Measurements from ENCODE around the gene DUSP18. TPM values are rescaled to one million over a fixed set of nuclear protein-coding genes. Genes with fewer than 3 reads are reported as not detected.

DUSP18 gene
- total RNA-seq, 3 donors from 2014 or later, result 5.9 to 12.0 (median 8.0) TPM

DNA sequence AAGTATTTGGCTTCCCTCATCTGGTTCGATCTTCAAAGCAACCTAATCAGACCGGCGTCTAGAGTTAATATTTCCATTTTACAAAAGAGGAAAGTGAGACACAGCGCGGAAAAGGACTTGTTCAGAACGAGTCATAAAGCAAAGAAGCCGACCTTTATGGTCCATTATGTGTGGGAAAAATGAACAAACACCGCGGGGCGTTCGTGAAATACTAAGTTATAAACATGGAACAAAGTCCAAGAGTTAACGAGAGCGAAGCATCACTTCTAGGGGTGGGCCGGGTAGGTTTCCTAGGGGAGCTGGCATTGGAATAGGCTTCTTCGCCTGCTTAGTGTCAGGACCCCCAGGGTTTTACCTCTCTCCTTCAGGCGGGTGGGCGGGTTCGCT lies 575 bp downstream of the DUSP18 start:
- Histone ChIP-seq H3K27me3 (no peaks in the 10 kb centered on the region), H3K9me3 (no peaks in the 10 kb centered on the region), H3K36me3 (no peaks in the 10 kb centered on the region), H3K4me3 (peak overlapping the region; percentile 78 to 95 (median 84)), H3K27ac (peak overlapping the region in 1 of 2 donors; percentile 79), H3K4me1 (no peaks in the 10 kb centered on the region)
- intact Hi-C loops (cut with DNase I; ENCODE audit: low total_unique reads), result no loop called here
- DNase-seq (ENCODE audit: low spot score in 2 of 2), result no peak
- TF ChIP-seq, protein P1, sequence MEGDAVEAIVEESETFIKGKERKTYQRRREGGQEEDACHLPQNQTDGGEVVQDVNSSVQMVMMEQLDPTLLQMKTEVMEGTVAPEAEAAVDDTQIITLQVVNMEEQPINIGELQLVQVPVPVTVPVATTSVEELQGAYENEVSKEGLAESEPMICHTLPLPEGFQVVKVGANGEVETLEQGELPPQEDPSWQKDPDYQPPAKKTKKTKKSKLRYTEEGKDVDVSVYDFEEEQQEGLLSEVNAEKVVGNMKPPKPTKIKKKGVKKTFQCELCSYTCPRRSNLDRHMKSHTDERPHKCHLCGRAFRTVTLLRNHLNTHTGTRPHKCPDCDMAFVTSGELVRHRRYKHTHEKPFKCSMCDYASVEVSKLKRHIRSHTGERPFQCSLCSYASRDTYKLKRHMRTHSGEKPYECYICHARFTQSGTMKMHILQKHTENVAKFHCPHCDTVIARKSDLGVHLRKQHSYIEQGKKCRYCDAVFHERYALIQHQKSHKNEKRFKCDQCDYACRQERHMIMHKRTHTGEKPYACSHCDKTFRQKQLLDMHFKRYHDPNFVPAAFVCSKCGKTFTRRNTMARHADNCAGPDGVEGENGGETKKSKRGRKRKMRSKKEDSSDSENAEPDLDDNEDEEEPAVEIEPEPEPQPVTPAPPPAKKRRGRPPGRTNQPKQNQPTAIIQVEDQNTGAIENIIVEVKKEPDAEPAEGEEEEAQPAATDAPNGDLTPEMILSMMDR (IDR thresholded peaks at IDR 0.05), result no peak
- TF ChIP-seq POLR2A (IDR thresholded peaks at IDR 0.05), result no peak

DNA sequence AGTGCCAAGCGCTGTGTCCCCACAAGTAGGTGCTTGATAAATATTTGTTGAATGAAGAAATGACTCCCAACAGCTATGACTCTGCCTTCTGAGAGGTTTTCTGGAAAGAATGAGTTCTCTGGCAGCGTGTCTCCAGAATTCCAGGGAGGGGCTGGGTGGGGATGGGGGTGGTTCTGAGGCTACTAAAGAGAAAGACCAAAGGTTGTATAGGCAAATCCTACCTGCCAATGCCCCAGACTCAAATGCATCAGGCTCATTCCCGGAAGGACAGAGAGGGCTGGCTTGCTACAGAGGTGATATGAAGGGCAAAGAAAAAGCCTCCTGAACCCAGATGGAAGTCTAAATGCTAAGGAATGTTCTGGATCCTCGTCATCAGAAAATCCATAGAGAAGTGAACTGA lies 1.9 kb downstream of the DUSP18 start:
- Histone ChIP-seq H3K4me3 (no peak overlapping the region), H3K27me3 (no peaks in the 10 kb centered on the region), H3K36me3 (no peaks in the 10 kb centered on the region), H3K9me3 (no peaks in the 10 kb centered on the region), H3K4me1 (no peaks in the 10 kb centered on the region), H3K27ac (no peak overlapping the region)
- DNase-seq (ENCODE audit: low spot score in 2 of 2), result no peak
- intact Hi-C loops (cut with DNase I; ENCODE audit: low total_unique reads), result no loop called here
- TF ChIP-seq POLR2A (IDR thresholded peaks at IDR 0.05) (no peak), POLR2AphosphoS5 (IDR thresholded peaks at IDR 0.05) (no peak)
- TF ChIP-seq, protein P1 (IDR thresholded peaks at IDR 0.05), result no peak

DNA sequence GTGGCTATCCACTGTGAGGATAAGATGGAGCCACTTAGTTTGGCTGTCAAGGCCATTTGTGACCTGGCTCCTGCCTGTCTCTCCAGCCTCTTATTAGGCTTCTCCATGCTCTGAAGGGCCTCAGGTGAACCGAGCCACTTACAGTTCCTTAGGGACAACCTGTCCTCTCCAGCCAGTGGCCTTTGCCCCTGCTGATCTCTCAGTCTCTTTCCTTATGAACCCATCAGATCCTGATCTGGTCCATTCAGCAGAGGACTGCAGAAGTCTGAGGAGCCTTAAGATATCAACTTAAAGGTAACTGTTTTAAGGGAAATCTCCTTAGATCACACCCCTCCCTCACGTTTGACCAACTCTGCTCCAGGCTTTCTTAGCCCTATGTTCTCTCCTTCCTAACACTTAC lies 2.4 kb downstream of the DUSP18 start:
- TF ChIP-seq POLR2A (IDR thresholded peaks at IDR 0.05) (no peak), POLR2AphosphoS5 (IDR thresholded peaks at IDR 0.05) (no peak)
- TF ChIP-seq, protein P1 (IDR thresholded peaks at IDR 0.05), result no peak
- Histone ChIP-seq H3K4me3 (no peak overlapping the region), H3K9me3 (no peaks in the 10 kb centered on the region), H3K4me1 (no peaks in the 10 kb centered on the region), H3K36me3 (no peaks in the 10 kb centered on the region), H3K27me3 (no peaks in the 10 kb centered on the region), H3K27ac (no peak overlapping the region)
- no peak for DNase-seq (ENCODE audit: low spot score in 2 of 2)
- intact Hi-C loops (cut with DNase I; ENCODE audit: low total_unique reads), result no loop called here

DNA sequence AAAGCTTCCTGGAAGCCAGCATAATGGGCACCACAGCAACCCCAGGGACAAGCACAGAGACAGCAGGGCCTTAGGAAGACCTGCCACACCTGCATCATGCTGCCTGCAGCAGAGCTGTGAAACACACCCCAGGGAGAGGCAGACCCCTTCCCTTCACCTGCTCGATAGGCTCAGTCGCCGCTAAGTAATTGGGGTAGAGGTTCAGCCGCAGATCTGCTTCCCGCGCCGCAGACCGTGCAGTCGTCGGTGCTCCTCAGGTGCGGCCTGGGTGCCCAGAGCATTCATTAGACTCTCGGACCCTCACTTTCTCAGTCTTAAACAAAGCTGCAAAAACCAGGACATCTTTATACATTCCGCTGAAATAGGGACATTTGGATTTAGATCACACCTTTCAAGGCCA lies 2.9 kb downstream of the DUSP18 start:
- H3K36me3 ChIP-seq, result no peaks in the 10 kb centered on the region
- no peaks in the 10 kb centered on the region for H3K27me3 ChIP-seq
- H3K9me3 ChIP-seq, result no peaks in the 10 kb centered on the region
- no peak for DNase-seq (ENCODE audit: low spot score in 2 of 2)
- intact Hi-C loops (cut with DNase I; ENCODE audit: low total_unique reads), result no loop called here
- no peaks in the 10 kb centered on the region for H3K4me1 ChIP-seq
- H3K4me3 ChIP-seq, result no peak overlapping the region
- no peak overlapping the region for H3K27ac ChIP-seq
- TF ChIP-seq, protein P1 (IDR thresholded peaks at IDR 0.05), result no peak
- TF ChIP-seq POLR2A (IDR thresholded peaks at IDR 0.05), result no peak
- TF ChIP-seq POLR2AphosphoS5 (IDR thresholded peaks at IDR 0.05), result no peak

DNA sequence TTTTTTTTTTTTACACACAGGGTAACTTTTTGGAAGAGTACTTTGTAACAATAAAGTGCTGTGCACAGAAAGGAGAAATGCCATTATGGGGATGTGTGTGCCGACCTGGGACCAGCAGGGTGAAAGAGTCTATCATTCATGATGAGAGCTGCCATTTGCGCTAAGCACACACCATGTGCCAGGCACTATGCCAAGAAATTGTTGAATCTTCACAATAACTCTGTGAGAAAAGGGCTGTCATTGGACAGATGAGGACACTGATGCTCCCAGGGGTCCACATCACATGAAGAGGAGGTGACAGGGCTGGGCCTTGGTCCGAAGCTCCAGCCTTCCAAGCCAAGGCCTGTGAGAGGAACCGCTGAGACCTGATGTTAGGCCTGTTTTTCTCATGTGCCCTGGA lies 5.6 kb downstream of the DUSP18 start:
- DNase-seq (ENCODE audit: low spot score in 2 of 2), result no peak
- H3K27ac ChIP-seq, result no peak overlapping the region
- intact Hi-C loops (cut with DNase I; ENCODE audit: low total_unique reads), result no loop called here
- H3K4me3 ChIP-seq, result no peak overlapping the region
- H3K9me3 ChIP-seq, result no peaks in the 10 kb centered on the region
- TF ChIP-seq, protein P1 (IDR thresholded peaks at IDR 0.05), result no peak
- TF ChIP-seq POLR2A (IDR thresholded peaks at IDR 0.05), result no peak
- TF ChIP-seq POLR2AphosphoS5 (IDR thresholded peaks at IDR 0.05), result no peak
- H3K27me3 ChIP-seq, result no peaks in the 10 kb centered on the region
- no peaks in the 10 kb centered on the region for H3K4me1 ChIP-seq
- H3K36me3 ChIP-seq, result no peaks in the 10 kb centered on the region

Data from breast epithelium (tissue), 4 donors.